Measurements from ENCODE around the gene VPS51. TPM values are rescaled to one million over a fixed set of nuclear protein-coding genes. Genes with fewer than 3 reads are reported as not detected.
A peak's percentile ranks its signal among the peaks of the same experiment; 100 is the strongest.

VPS51 gene
- total and polyA plus RNA-seq, 2 of the 13 experiments (the other 11 are each of a cell fraction or from before 2014, with no cell fraction given), result 76.3 to 90.6 TPM

DNA sequence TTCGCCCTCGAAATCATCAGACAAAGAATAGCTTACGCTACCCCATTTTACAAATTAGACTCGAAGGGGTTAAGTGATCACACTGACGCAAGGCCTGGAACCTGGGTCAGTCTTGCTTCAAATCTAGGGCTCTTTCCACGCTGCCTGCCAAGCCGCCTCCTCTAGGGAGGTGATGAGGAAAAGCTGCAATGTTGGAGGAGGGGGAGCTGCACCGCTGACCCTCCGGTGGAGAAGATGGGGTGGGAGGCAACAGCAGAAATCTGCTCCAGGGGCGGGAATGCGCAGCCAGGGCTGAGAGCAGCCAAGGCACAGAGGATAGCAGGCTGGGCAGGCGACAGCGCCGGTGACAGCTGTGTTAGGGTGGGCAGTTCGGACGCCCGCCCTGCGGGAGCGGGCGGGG, 37.7 kb downstream of the VPS51 start:
- CTCF ChIA-PET (ENCODE audit: low intra/inter-chr PET ratio, low total read pairs), result interaction anchor here (1.3 kb wide), 1 partner anchor 47 kb away, joined by 3 read pairs; no protein-coding TSS in a partner anchor
- intact Hi-C loops (cut with micrococcal nuclease; ENCODE audit: unreplicated experiment), result no loop called here
- DNase-seq (ENCODE audit: low spot score), result no peak
- TF ChIP-seq ZNF354B (CRISPR knock-in tag; IDR thresholded peaks at IDR 0.05) (no peak), ZNF780A (CRISPR knock-in tag; IDR thresholded peaks at IDR 0.05) (0 out of 2 replicates have a peak, but pooled peaks have one; percentile 68), SRY (CRISPR knock-in tag; IDR thresholded peaks at IDR 0.05) (0 out of 2 replicates have a peak, but pooled peaks have one; percentile 5), ZNF446 (CRISPR knock-in tag; IDR thresholded peaks at IDR 0.05) (no peak), MTA3 (CRISPR knock-in tag; IDR thresholded peaks at IDR 0.05) (no peak), ESRRA (CRISPR knock-in tag; IDR thresholded peaks at IDR 0.05; ENCODE audit: low read depth) (no peak), ZNF761 (CRISPR knock-in tag; conservative IDR thresholded peaks at IDR 0.05) (no peak), ZNF652 (CRISPR knock-in tag; IDR thresholded peaks at IDR 0.05; ENCODE audit: borderline replicate concordance, low read depth) (peak; percentile 92), ZNF816 (CRISPR knock-in tag; IDR thresholded peaks at IDR 0.05; ENCODE audit: borderline replicate concordance) (0 out of 2 replicates have a peak, but pooled peaks have one; percentile 23), NCOA2 (CRISPR knock-in tag; IDR thresholded peaks at IDR 0.05) (no peak), MED1 (CRISPR knock-in tag; IDR thresholded peaks at IDR 0.05) (0 out of 2 replicates have a peak, but pooled peaks have one; percentile 1)
- TF ChIP-seq, protein P1, sequence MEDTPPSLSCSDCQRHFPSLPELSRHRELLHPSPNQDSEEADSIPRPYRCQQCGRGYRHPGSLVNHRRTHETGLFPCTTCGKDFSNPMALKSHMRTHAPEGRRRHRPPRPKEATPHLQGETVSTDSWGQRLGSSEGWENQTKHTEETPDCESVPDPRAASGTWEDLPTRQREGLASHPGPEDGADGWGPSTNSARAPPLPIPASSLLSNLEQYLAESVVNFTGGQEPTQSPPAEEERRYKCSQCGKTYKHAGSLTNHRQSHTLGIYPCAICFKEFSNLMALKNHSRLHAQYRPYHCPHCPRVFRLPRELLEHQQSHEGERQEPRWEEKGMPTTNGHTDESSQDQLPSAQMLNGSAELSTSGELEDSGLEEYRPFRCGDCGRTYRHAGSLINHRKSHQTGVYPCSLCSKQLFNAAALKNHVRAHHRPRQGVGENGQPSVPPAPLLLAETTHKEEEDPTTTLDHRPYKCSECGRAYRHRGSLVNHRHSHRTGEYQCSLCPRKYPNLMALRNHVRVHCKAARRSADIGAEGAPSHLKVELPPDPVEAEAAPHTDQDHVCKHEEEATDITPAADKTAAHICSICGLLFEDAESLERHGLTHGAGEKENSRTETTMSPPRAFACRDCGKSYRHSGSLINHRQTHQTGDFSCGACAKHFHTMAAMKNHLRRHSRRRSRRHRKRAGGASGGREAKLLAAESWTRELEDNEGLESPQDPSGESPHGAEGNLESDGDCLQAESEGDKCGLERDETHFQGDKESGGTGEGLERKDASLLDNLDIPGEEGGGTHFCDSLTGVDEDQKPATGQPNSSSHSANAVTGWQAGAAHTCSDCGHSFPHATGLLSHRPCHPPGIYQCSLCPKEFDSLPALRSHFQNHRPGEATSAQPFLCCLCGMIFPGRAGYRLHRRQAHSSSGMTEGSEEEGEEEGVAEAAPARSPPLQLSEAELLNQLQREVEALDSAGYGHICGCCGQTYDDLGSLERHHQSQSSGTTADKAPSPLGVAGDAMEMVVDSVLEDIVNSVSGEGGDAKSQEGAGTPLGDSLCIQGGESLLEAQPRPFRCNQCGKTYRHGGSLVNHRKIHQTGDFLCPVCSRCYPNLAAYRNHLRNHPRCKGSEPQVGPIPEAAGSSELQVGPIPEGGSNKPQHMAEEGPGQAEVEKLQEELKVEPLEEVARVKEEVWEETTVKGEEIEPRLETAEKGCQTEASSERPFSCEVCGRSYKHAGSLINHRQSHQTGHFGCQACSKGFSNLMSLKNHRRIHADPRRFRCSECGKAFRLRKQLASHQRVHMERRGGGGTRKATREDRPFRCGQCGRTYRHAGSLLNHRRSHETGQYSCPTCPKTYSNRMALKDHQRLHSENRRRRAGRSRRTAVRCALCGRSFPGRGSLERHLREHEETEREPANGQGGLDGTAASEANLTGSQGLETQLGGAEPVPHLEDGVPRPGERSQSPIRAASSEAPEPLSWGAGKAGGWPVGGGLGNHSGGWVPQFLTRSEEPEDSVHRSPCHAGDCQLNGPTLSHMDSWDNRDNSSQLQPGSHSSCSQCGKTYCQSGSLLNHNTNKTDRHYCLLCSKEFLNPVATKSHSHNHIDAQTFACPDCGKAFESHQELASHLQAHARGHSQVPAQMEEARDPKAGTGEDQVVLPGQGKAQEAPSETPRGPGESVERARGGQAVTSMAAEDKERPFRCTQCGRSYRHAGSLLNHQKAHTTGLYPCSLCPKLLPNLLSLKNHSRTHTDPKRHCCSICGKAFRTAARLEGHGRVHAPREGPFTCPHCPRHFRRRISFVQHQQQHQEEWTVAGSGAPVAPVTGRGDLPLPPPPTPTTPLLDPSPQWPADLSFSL (CRISPR knock-in tag; IDR thresholded peaks at IDR 0.05), result 0 out of 2 replicates have a peak, but pooled peaks have one; percentile 28
- TF ChIP-seq, protein P2, sequence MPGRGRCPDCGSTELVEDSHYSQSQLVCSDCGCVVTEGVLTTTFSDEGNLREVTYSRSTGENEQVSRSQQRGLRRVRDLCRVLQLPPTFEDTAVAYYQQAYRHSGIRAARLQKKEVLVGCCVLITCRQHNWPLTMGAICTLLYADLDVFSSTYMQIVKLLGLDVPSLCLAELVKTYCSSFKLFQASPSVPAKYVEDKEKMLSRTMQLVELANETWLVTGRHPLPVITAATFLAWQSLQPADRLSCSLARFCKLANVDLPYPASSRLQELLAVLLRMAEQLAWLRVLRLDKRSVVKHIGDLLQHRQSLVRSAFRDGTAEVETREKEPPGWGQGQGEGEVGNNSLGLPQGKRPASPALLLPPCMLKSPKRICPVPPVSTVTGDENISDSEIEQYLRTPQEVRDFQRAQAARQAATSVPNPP (CRISPR knock-in tag; IDR thresholded peaks at IDR 0.05), result 0 out of 2 replicates have a peak, but pooled peaks have one; percentile 1
- TF ChIP-seq, protein P3, sequence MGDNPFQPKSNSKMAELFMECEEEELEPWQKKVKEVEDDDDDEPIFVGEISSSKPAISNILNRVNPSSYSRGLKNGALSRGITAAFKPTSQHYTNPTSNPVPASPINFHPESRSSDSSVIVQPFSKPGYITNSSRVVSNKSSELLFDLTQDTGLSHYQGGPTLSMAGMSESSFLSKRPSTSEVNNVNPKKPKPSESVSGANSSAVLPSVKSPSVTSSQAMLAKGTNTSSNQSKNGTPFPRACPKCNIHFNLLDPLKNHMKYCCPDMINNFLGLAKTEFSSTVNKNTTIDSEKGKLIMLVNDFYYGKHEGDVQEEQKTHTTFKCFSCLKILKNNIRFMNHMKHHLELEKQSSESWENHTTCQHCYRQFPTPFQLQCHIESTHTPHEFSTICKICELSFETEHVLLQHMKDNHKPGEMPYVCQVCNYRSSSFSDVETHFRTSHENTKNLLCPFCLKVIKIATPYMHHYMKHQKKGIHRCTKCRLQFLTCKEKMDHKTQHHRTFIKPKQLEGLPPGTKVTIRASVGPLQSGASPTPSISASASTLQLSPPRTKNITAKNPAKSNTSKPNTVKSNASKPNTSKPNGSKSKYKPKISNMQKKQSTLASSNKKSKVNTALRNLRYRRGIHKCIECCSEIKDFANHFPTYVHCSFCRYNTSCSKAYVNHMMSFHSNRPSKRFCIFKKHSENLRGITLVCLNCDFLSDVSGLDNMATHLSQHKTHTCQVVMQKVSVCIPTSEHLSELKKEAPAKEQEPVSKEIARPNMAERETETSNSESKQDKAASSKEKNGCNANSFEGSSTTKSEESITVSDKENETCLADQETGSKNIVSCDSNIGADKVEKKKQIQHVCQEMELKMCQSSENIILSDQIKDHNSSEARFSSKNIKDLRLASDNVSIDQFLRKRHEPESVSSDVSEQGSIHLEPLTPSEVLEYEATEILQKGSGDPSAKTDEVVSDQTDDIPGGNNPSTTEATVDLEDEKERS (CRISPR knock-in tag; IDR thresholded peaks at IDR 0.05), result peak; percentile 4; the same call in 1 of the 2 replicates

More for the DNA sequence above, 37.7 kb downstream of the VPS51 start:
- H3K4me1 ChIP-seq (ENCODE audit: insufficient read depth, low read length), result peaks cover 25% of the 10 kb centered on the region
- ATAC-seq (no peak), FAIRE-seq (no peak)
- 0% methylated on average over 8 of the region's 20 CpGs for WGBS (ENCODE audit: low lambda C conversion rate)
- H3K27me3 ChIP-seq (ENCODE audit: control insufficient read depth in 1 of 2, insufficient read depth in 2 of 2, low read length in 2 of 2), result no peaks in the 10 kb centered on the region; a peak in 1 of 5 replicates
- H3K79me2 ChIP-seq (ENCODE audit: insufficient read depth, low read length), result peaks cover 26% of the 10 kb centered on the region
- peak overlapping the region; percentile 85 to 94 (median 92) for H3K4me3 ChIP-seq (replicated peaks in 1 of 3; ENCODE audit: insufficient read depth in 1 of 3, low read depth in 2 of 3, low read length in 3 of 3)
- no TSS peak for BruUV-seq (replicated peaks)
- peaks cover 27 to 39% of the 10 kb centered on the region in 2 experiments for H3K36me3 ChIP-seq (replicated peaks in 1 of 2; ENCODE audit: control insufficient read depth in 1 of 2, insufficient read depth in 2 of 2, low read length in 2 of 2)
- H4K20me1 ChIP-seq (ENCODE audit: insufficient read depth, low read length), result peaks cover 17% of the 10 kb centered on the region
- no peaks in the 10 kb centered on the region for H3K9me3 ChIP-seq (ENCODE audit: low read length)
- in situ Hi-C loops (cut with HindIII; ENCODE audit: extremely low pct_ligation_motif_present, low pct_unique_long_range_greater_than_20kb), result no loop called here
- peak overlapping the region; percentile 96 for H3K27ac ChIP-seq (ENCODE audit: extremely low read length, insufficient read depth, low read length)
- POLR2A ChIA-PET, result interaction anchor here (1.7 to 5.1 kb wide), 7 partner anchors 11 to 224 kb away, joined by 5 to 105 read pairs (median 53); partner anchors contain the start of genes CAPN1, FAU, MRPL49 and TM7SF2
- no peak overlapping the region for H2AFZ ChIP-seq (ENCODE audit: low read length)
- H3K4me2 ChIP-seq (ENCODE audit: low read depth, low read length), result peak overlapping the region; percentile 92
- peak overlapping the region; percentile 96 for H3K9ac ChIP-seq (ENCODE audit: insufficient read depth, low read depth, low read length)
